Hepatic stellate cell (primary cell): ENCODE results near the gene PRPF8.

Source experiments
- DNase-seq: peaks from one replicate; pipeline ENCODE4 v3.0.0; 2011; ENCODE audit warnings: low spot score

PRPF8 gene

GRCh38 chr17:1644493-1645206 is 40.0 kb downstream of the PRPF8 start:
- DNase-seq: peak; percentile 70

DNA sequence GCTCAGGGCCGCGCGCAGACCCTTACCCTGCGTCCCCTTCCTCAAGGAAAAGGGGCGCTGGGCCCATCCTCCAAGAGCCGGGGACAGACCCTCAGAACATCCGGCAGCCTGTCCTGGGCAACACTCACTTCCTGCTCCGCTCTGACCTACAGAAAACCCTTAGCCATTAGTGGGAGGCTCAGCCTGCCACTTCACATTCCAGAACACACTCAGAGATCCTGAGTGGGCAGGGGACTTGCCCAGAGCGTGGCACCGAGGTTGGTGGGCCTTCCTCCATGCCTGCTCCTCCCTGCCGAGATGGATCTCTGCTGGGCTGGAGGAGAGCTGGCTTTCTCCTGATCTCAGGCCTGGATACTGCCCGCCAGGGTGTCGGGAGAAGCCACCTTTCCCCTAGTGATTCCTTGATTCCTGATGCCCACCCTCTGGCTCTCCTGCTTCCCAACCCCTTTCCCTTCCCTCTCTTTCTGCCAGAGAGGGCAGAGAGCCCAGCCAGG is 40.6 kb downstream of the PRPF8 start:
- DNase-seq: no peak

GRCh38 chr17:1643293-1643998 is 41.2 kb downstream of the PRPF8 start:
- DNase-seq: peak; percentile 64

- no peak for DNase-seq
Measured at GRCh38 chr17:1641065-1641403, 43.6 kb downstream of the PRPF8 start.

DNA sequence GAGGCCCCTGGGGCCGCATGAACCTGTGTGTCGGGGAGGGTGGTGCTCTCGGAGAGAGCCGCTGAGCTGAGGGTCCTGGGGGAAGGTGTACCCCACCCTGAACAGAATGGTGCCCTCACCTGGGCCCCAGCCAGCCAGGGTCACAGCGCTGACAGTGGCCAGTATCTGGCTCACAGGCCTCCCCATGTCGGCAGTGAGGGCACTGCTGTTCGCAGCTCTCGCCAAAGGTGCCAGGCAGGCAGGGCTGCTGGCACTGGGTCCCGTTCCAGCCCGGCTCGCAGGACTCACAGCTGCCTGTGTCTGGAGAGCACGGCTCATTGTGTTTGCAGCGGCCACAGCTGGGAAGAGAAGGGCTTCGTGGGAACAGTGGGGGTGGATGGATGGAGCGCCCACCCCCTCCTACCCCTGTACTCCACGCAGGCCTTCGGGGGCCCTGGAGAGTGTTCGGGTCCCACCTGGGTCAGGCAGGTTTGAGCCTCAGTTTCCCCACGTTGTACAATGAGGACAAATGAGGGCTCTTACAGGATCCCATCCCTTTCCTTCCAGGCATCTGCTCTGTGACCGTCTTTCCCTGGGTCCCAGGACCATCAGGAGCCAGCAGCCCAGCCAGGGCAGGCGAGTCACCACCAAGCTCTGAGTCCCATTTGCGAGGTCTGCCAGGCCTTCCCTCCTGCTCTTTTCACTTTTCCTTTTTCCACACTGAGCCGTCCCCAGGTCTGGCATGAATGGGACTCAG is 44.2 kb downstream of the PRPF8 start:
- DNase-seq: no peak

DNA sequence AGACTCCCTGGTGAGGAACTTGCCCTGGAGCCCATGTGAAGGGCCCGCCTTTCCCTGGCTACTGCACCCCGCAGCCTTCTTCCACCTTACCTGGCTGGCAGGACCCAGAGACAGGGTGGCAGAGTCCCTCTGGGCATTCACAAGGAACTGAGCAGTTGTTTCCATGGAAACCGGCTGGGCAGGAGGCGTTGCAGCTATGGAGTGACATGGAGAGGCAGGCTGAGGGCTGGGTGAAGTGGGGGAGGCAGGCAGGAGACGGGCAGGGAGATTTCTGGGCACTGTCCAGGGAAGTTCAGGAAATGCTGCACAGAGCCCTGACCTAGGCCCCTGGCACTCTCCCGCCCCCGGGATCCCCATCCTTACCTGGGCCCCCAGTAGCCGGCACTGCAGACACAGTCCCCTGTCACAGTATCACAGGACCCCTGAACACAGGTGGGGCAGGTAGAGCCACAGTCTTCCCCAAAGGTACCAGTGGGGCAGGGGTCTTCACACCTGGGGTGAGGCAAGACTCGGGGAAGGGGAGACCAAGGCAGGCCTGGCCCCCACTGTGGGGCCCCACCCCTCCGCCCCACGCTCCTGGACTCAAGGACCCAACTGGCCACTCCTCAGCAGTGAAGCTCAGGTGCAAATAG is 45.0 kb downstream of the PRPF8 start:
- DNase-seq: no peak

DNA sequence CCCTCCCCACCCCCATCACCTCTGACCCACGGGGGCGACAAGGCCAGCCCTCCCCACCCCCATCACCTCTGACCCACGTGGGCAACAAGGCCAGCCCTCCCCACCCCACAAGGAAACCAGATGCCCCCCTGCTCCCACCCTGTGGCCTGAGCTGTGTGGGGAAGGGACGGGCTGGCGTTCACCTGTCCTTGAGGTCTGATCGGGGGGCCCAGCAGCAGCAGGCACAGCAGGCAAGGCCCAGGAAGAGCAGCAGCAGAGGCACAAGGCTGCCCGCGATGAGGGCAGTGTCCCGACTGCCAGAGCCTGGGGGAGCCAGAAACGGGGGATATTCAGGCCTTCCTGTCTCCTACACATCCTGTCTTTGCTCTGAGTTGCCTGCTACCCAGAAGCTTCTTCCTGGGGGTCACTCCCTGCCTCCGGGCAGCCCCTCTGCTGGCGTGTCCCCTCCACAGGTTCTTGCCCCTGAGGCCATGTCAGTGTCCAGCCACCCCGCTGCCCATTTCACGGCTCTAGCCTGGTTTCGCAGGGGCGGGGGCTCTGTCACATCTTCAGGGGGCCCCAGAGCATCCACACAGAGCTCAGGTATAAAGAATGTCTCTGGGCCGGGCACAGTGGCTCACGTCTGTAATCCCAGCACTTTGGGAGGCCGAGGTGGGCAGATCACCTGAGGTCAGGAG is 45.9 kb downstream of the PRPF8 start:
- no peak for DNase-seq

DNA sequence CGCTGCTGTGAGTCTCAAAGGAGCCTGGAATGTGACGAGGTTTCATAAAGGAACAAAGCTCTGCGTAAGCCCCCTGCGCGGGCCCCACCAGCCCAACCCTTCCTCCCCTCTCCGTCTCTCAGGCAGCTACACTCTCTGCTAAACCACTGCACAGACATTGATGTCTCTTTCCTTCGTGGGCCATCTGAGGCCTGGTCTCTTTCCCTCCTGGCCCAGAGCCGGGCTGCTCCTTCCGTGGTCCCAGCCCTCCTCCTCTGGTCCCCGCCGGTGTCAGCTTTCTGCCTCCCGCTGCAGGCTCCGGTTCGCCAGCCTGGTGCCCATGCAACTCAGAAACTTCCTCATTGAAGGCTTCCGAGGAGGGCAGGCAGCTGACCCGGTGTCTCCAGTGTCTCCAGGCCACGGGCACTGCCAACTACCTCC is 46.5 kb downstream of the PRPF8 start:
- DNase-seq: no peak

DNA sequence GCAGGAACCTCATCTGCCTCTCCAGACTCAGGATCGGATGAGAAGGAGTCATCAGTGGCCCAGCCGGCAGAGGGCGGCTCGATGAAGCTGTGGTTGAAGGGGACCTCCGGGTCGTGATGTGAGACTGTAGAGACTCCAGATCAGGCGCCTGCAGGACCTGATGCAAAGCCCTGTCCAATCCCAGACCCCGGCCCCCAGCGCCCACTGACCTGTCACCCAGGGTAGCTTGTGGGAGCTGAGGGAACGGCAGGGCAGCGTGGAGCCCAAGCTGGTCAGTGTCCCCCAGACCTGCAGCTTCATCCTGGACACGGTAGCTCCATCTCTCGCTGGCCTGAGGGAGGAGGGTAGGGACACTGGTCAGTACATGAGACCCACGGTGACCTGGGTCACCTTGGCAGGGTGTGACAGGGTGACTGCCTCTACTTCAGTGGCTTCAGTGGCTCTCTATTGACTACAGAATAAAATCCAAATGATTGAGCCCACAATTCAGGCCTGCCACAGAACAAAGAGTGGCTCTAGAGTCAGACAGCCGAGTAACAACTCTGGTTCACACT is 47.9 kb downstream of the PRPF8 start:
- no peak for DNase-seq

- DNase-seq: no peak
Measured at GRCh38 chr17:1635675-1636465, 48.8 kb downstream of the PRPF8 start.

DNA sequence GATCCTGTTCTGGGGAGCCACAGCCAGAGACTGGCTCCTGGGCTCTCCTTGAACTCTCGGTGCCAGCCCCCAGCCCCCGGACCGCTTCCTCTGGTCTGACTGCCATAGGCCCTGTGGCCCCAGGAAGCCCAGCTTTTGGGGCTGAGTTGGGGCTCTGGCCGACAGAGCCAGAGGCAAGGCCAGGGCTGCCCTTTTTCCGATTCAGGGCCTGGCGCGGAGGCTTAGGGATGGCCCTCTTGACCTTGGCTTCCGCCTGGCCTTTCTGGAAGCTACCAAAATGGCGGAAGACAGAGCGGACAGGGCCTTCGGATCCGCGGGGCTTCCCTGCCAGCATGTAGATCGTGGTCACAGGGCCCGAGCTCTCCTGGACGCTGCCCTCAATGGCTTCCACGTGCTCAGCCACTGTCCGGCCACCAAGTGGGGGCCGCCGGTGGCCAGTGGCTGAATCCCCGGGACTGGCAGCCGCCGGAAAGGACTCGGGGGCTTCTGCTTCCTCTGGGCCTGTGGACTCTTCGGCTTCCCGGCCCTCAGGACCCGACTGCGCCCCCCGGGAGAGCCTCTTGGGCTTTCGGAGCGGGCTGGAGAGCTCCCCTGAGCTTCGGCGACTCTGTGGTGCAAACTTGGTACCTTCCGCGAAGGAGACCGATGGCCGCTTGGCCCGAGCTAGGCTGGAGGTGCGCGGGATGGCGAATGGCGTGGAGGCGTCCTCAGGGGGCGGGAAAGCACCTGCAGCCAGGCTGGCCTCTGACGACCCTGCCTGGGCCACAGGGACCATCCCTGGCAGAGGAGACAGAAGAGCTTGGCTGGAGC is 49.6 kb downstream of the PRPF8 start:
- no peak for DNase-seq

DNA sequence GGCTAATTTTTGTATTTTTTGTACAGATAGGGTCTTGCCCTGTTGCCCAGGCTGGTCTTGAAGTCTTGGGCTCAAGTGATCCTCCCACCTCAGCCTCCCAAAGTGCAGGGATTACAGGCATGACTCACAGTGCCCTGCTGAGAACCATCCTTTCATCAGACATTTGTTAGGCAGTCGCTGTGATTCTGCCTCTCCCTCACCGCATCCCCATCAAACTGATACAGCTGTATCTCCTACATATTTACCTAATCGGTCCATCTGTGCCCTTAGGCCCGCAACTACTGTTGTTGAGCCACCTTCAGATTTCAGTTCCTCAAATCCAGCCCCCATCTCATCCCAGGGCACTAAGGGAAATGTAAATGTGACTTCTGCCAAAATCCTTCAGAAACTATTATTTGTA is 54.0 kb downstream of the PRPF8 start:
- no peak for DNase-seq

DNA sequence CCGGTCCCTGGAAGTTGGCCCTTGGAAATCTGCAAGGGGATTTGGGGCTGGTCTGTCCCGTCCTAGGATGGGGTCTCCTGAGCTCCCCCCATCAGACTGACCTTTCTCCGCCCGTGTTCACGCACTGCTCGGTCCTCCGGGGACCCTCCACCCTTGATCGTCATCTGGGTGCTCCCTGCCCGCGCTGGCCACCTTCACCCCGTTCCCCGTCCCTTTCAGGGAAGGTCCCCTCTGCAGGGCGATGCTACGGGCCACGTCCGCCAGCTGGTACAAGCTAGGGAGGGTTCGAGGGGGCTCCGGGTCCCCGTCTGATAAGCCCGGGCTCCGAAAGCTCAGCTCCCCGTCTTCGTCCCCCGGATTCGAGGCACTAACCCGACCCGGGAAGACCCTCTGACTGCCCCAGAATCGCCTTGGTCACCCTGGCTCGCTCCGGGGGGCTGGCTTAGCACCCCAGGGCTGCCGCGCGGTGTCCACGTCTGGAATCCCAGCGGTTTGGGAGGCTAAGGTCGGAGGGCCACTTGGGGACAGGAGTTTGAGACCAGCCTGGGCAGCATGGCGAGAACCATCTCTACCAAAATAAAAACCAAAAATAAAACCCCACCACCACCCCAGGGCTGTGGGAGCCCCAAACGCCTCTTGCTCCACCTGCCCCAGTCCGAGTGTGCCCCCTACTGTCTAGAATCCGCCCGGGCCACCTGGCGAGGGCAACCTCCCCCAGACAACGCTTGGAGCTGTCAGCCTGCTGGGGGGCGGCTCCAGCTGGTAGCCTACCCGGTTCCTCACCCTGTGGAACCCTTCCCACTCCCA is 55.0 kb downstream of the PRPF8 start:
- peak; percentile 41 for DNase-seq

DNA sequence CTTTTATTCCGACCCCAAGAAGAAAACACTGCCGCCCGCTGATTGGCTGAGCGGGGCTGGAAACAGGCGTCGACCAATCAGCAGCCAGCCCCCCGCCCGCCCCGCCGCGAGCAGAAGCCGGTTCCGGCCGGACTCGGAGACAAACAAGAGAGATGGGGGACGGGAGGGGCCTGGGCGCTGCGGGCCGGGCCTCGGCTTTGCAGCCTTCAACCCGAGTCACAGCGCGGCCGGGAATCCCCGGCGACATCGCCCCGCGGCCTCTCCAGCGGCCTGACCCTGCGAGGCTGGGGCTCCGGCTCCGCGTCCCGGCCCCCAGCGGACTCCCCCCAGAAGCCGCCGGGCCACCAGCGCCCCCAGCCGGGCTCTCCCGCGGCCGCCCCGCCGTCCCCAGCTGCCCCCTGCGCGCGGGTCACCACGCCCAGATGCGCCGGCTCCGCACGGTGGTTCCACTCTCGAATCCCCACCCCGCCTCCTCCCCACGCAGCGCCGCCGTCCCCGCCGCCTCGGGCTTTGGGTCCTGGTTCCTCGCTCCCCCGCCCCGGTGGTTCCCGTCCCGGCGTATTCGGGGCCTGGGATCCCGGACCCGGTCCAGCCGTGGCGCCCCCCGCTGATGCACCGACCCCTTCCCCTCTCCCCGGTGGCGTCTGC is 55.7 kb downstream of the PRPF8 start:
- peak; percentile 100 for DNase-seq

DNA sequence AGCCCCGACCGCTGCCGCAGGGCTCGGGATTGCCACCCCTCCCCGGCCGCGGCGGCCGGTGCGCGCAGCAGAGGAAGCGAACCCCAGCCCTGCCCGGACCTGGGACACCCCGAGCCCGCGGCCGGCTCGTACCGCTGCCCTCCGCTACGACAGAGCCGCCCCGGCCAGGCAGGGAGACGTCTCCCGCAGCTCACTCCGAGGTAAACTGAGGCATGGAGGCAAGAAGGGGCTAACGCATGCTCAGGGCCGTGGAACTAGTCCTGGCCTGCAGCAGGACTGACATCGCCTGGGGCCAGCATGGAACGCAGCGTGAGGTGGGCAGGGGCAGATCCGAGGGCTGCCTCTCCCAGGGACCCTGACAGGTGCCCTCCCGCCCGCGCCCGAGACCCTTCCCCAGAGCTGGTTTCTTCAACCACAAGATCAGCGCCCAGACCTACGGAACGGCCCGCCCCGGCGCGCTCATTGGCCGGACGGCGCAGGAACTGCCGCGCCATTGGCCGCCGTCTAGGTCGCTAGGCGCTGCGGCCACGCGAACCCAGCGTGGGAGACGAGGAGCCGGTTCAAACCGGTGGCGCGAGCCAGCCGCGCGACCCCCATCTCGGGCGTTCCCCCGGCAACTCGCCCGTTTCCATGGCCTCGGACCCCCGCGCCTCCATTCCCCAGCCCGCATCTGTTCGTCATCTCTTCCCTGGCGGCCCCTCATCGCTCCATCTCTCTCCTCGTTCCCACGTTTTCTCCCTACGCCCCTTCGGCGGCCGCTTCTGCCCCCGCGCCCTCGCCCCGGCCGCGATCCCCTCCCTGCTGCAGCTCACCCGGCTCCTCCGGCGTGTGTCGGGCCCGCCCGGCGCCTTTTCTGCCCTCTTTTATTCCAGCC is 56.4 kb downstream of the PRPF8 start, which contains the start of gene SLC43A2:
TSS of gene SLC43A2 (minus strand) at position 853 of the 874 bp plus-strand sequence. CDS start 960 bp downstream, outside the sequence.
- peak; percentile 98 for DNase-seq

DNA sequence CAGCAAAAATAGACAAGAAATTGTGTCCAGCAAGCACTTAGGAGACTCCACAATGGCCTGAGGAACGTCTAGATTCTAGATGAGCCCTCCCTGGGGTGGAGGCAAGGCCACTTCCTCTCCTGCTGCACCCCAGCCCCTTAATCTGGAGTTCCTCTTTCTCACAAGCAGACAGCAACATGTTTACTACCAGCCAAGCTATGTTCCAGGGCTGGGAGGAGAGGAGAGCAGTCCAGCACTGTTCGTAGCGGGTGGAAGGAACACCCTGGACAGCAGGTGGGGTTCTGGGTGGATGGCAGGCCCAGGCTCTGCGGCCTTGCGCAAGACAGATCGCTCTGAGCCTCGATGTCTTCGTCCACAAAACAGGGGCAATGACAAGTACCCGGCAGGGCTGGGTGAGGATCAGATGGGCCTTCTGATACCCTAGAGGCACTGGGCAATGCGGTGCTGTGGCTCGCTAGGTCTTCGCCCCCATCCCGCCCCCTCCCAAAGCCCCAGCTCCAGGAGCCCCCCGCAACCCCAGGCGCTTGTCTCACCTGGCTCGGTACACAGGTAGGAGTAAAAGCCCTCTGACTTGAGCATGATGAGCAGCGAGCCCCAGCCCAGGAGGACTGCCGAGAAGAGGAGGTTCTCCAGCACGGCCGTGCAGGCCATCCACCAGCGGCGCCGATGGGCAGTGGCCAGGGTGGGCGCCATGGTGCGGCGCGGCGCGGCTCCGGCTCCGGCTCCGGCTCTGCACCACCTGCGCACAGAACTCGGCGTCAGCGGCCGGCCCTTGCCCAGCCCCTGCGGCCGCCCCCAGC is 57.3 kb downstream of the PRPF8 start:
- no peak for DNase-seq

DNA sequence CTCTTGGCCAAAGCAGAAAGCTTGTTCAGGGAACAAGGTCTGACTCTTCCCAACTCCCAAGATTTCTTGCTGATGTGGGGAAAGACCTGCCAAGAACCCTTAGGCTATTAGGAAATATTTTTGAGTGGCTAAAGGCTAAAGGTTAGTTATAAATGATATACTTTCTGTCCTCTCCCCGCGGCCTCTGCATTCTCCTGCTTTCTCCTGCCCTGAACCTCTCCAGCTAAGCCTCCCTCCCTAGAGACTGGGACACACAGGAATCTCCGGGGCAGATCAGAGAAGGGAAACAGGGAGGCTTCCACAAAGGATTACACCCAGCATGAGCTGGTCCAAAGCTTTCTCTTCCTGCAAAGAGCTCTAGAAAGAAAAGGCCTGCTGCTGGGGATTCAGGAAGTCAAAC is 58.3 kb downstream of the PRPF8 start:
- peak; percentile 37 for DNase-seq
